MCF 10A (cell line): Measurements from ENCODE around the gene NT5DC3. TPM values are rescaled to one million over a fixed set of nuclear protein-coding genes. Genes with fewer than 3 reads are reported as not detected.

ENCODE experiments used
- BruUV-seq: library from RNA; stranded (reverse); fragments of 400-500 nt; replicated peaks from 2 replicates; lab custom pipeline; 2021; lab: Mats Ljungman, UMichigan
- CTCF ChIA-PET: fragments of 300-600 bp; sonication (Branson Sonifier 250); formaldehyde crosslinking; extraction: SDS; loops from one replicate; lab custom pipeline; 2021; ENCODE audit warnings: antibody characterized with exemption, inconsistent platforms; lab: Yijun Ruan, JAX
- POLR2A ChIA-PET: fragments of 300-600, 350-650 bp; sonication (Branson Sonifier 250); formaldehyde crosslinking; extraction: SDS; loops from one replicate; lab custom pipeline; 2020; ENCODE audit warnings: antibody characterized with exemption, inconsistent platforms; lab: Yijun Ruan, JAX
- DNase-seq: peaks from one replicate; pipeline ENCODE4 v3.0.0-alpha.2; 2018; ENCODE audit not compliant: unreplicated experiment
- H3K27ac Mint-ChIP-seq: one replicate; pipeline ENCODE4 v1.8.0; 2022; ENCODE audit warnings: mild to moderate bottlenecking, low read depth, mixed read lengths; ENCODE audit not compliant: unreplicated experiment
- H3K27me3 Mint-ChIP-seq: one replicate; pipeline ENCODE4 v1.8.0; 2022; ENCODE audit warnings: mixed read lengths; ENCODE audit not compliant: insufficient read depth, unreplicated experiment
- H3K36me3 Mint-ChIP-seq: one replicate; pipeline ENCODE4 v1.8.0; 2022; ENCODE audit warnings: mild to moderate bottlenecking, moderate library complexity, mixed read lengths; ENCODE audit not compliant: insufficient read depth, unreplicated experiment
- H3K4me1 Mint-ChIP-seq: one replicate; pipeline ENCODE4 v1.8.0; 2022; ENCODE audit warnings: mixed read lengths; ENCODE audit not compliant: insufficient read depth, unreplicated experiment
- H3K4me3 Mint-ChIP-seq: one replicate; pipeline ENCODE4 v1.8.0; 2022; ENCODE audit warnings: mild to moderate bottlenecking, moderate library complexity, mixed read lengths; ENCODE audit not compliant: unreplicated experiment
- H3K9me3 Mint-ChIP-seq: one replicate; pipeline ENCODE4 v1.8.0; 2022; ENCODE audit warnings: mixed read lengths; ENCODE audit not compliant: unreplicated experiment
- intact Hi-C: fragments of 100-400 bp; cut with micrococcal nuclease; formaldehyde crosslinking; loops from 2 replicates; pipeline ENCODE4 v1.14.1; 2022
- total RNA-seq: library from RNA; stranded (reverse); gene quantifications from 2 replicates; pipeline ENCODE4 v1.2.3, GENCODE V29; 2022
- TF ChIP-seq, protein P1 (sequence below): fragments of 200-600 bp; IDR thresholded peaks from one replicate; pipeline ENCODE4 v1.8.0; 2022; ENCODE audit warnings: antibody characterized with exemption, mild to moderate bottlenecking; ENCODE audit not compliant: unreplicated experiment

NT5DC3 gene
- total RNA-seq, 1 experiment from 2014 or later = 15.1 TPM

DNA sequence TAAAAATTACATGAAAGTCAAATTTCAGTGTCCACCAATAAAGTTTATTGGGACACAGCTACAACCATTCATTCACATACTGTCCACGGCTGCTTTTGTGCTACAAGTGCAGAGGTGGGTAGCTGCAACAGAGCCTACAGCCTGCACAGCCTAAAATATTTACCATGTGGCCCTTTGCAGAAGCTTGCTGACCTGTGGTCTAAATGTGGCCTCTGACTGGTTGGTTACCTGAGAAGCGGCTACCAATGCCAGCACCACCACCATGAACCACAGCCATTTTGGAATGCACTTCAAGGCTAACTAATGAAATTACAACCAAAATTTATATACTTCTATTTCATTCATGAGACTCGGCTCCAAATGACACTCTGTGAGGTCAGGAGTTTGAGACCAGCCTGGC is 58.6 kb downstream of the NT5DC3 start:
- Mint-ChIP-seq H3K36me3 (peaks cover 47% of the 10 kb centered on the region), H3K4me1 (no peaks in the 10 kb centered on the region), H3K9me3 (no peaks in the 10 kb centered on the region), H3K4me3 (no peak overlapping the region), H3K27ac (no peak overlapping the region), H3K27me3 (no peaks in the 10 kb centered on the region)
- BruUV-seq = no TSS peak
- intact Hi-C loops = no loop called here
- ChIA-PET CTCF (interaction anchor here (0.7 to 3.1 kb wide), 3 partner anchors 11 to 88 kb away, joined by 3 to 20 read pairs (median 5); no protein-coding TSS in a partner anchor), POLR2A (interaction anchor here (1.0 kb wide), 1 partner anchor 12 kb away, joined by 3 read pairs; no protein-coding TSS in a partner anchor)
- DNase-seq = no peak
- TF ChIP-seq, protein P1, sequence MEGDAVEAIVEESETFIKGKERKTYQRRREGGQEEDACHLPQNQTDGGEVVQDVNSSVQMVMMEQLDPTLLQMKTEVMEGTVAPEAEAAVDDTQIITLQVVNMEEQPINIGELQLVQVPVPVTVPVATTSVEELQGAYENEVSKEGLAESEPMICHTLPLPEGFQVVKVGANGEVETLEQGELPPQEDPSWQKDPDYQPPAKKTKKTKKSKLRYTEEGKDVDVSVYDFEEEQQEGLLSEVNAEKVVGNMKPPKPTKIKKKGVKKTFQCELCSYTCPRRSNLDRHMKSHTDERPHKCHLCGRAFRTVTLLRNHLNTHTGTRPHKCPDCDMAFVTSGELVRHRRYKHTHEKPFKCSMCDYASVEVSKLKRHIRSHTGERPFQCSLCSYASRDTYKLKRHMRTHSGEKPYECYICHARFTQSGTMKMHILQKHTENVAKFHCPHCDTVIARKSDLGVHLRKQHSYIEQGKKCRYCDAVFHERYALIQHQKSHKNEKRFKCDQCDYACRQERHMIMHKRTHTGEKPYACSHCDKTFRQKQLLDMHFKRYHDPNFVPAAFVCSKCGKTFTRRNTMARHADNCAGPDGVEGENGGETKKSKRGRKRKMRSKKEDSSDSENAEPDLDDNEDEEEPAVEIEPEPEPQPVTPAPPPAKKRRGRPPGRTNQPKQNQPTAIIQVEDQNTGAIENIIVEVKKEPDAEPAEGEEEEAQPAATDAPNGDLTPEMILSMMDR = no peak

DNA sequence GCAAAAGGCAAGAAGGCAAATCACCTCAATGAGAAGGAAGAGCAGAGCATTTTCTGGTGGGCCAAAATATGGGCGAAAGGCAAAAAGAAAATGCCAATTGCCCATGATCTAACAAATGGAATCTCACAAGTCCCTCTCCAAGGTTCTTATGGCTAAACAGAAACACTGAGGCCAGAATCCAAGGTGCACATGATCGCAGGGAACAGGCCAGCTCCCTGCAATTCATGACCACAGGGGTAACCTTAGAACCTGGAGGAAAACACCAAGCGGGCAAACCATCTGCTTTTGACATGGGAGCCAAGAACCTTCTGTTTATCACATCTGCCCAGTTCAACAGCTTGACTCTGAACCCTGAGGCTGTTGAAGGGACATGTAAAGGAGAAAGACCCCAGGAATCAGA is 60.0 kb downstream of the NT5DC3 start:
- Mint-ChIP-seq H3K9me3 (no peaks in the 10 kb centered on the region), H3K27me3 (no peaks in the 10 kb centered on the region), H3K36me3 (peaks cover 59% of the 10 kb centered on the region), H3K27ac (no peak overlapping the region), H3K4me1 (no peaks in the 10 kb centered on the region), H3K4me3 (no peak overlapping the region)
- BruUV-seq = no TSS peak
- no peak for DNase-seq
- TF ChIP-seq, protein P1 = no peak
- ChIA-PET CTCF (interaction anchor here (0.6 to 3.1 kb wide), 4 partner anchors 10 to 90 kb away, joined by 3 to 20 read pairs (median 4); no protein-coding TSS in a partner anchor), POLR2A (interaction anchor here (0.6 kb wide), 1 partner anchor 1691 kb away, joined by 3 read pairs; no protein-coding TSS in a partner anchor)
- intact Hi-C loops = no loop called here

DNA sequence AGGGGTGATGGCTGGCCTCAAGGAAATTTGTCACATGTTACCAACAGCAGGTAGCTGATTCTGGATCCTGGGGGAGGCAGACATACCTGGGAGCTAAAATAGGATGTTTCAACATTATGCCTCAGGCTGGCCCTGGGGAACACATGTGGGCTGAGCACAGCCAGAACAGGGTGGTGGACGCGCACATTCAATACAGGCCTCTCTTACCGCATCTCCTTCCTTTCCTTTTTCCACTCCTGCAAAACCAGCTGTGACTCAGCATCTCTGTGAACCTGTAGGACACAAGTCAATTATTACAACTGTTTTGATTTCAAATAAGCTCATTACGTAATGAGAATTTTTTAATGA is 61.0 kb downstream of the NT5DC3 start:
- H3K9me3 Mint-ChIP-seq = no peaks in the 10 kb centered on the region
- no TSS peak for BruUV-seq
- no peak overlapping the region for H3K27ac Mint-ChIP-seq
- no peak for DNase-seq
- intact Hi-C loops = no loop called here
- H3K36me3 Mint-ChIP-seq = peaks cover 57% of the 10 kb centered on the region
- CTCF ChIA-PET = interaction anchor here (0.6 to 3.1 kb wide), 4 partner anchors 9 to 283 kb away, joined by 3 to 20 read pairs (median 8); no protein-coding TSS in a partner anchor
- TF ChIP-seq, protein P1 = no peak
- H3K27me3 Mint-ChIP-seq = no peaks in the 10 kb centered on the region
- H3K4me3 Mint-ChIP-seq = no peak overlapping the region
- no peaks in the 10 kb centered on the region for H3K4me1 Mint-ChIP-seq
- POLR2A ChIA-PET = no interaction called here

GRCh38 chr12:103779410-103780092 is 61.5 kb downstream of the NT5DC3 start:
- Mint-ChIP-seq H3K9me3 (no peaks in the 10 kb centered on the region), H3K4me1 (no peaks in the 10 kb centered on the region), H3K27ac (no peak overlapping the region), H3K36me3 (peaks cover 58% of the 10 kb centered on the region), H3K4me3 (no peak overlapping the region), H3K27me3 (no peaks in the 10 kb centered on the region)
- intact Hi-C loops = no loop called here
- no peak for DNase-seq
- no TSS peak for BruUV-seq
- POLR2A ChIA-PET = no interaction called here
- TF ChIP-seq, protein P1 = no peak
- CTCF ChIA-PET = interaction anchor here (1.0 to 3.1 kb wide), 3 partner anchors 8 to 91 kb away, joined by 7 to 20 read pairs (median 8); no protein-coding TSS in a partner anchor
